H1 (cell line): ENCODE measurements around the gene ROBO2. TPM values are rescaled to one million over a fixed set of nuclear protein-coding genes. Genes with fewer than 3 reads are reported as not detected.

ENCODE experiments used
- POLR2AphosphoS5 ChIP-seq: IDR thresholded peaks from 2 replicates; pipeline ENCODE4 v1.6.1; 2011; ENCODE audit warnings: low read depth, low read length
- YY1 ChIP-seq: IDR thresholded peaks from 2 replicates; pipeline ENCODE4 v1.6.1; 2011; ENCODE audit warnings: low read depth, mild to moderate bottlenecking, low read length
- polyA plus RNA-seq, 7 experiments: library from polyadenylated mRNA; depleted of rRNA in 3 of 7; stranded (reverse) in 5 of 7; unstranded in 2 of 7; fragments of >200 nt in 5 of 7; fragments of 200-250 nt in 2 of 7; gene quantifications; 1 replicate in 5 of 7; 2 replicates in 1 of 7; 4 replicates in 1 of 7; pipeline versions ENCODE4 v1.2.1 to v1.2.3, GENCODE V29; 2011 to 2013; ENCODE audit warnings: missing spikeins in 2 of 7, mixed read lengths in 2 of 7
- total RNA-seq: library from RNA; stranded (reverse); fragmentation: NEBNext Ultra II Directional; extraction: Animal tissue kit (Norgen Biotek cat#: 25700); gene quantifications from 2 replicates; pipeline ENCODE4 v1.2.1, GENCODE V29; 2021

The ROBO2 gene
- total and polyA plus RNA-seq, 2 of the 8 experiments (the other 6 are each of a cell fraction or from before 2014, with no cell fraction given) = 1.5 to 2.9 TPM

DNA sequence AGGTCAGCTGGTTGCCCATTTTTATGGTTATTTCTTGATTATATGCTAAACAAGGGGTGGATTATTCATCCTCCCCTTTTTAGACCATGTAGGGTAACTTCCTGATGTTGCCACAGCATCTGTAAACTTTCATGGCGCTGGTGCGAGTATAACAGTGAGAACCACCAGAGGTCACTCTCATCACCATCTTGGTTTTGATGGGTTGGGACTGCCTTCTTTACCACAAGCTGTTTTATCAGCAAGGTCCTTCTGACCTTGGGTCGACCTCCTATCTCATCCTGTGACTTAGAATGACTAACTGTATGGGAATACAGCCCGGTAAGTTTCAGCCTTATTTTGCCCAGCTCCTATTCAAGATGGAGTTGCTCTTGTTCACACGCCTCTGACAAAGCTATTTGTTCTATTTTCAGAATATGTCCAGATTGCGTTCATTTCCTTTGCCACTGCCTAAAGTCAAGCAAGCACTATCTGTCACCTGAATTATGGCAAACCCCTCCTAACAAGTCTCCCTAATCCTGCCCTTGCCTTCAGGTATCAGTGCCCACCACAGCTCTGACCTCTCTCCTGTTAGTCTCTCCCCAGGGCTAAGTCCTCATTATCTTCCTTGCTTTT is 308.5 kb downstream of the ROBO2 start (continued):
- TF ChIP-seq YY1 = peak; percentile 69; the same call in 1 of the 2 replicates
- no peak for TF ChIP-seq POLR2AphosphoS5
- TF ChIP-seq, all 59 proteins: peak for 3
